ENCODE results near the gene APP. TPM values are rescaled to one million over a fixed set of nuclear protein-coding genes. Genes with fewer than 3 reads are reported as not detected.

APP gene
- total and polyA plus RNA-seq, 10 of the 15 experiments (the other 5 are each of a cell fraction or from before 2014, with no cell fraction given): 8.8 to 94.9 (median 51.0) TPM

DNA sequence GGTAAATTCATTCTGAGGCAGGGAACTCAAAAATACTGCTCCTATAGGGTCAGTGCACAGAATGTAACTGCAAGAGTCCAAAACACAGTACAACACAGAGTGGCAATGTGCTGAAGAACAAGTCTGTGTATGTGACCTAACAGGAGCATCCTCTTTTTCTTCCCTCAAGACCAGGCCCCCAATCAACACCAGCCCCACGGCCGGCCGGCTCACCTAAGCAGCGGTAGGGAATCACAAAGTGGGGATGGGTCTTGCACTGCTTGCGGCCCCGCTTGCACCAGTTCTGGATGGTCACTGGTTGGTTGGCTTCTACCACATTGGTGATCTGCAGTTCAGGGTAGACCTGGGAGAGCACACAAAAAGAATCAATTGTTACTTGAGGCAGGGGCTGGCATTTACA lies 80.8 kb downstream of the APP start:
- WGBS (ENCODE audit: insufficient coverage, insufficient replicate concordance, low lambda C conversion rate, missing lambda C conversion rate): 57% methylated on average over 6 of the region's 6 CpGs
- Histone ChIP-seq H3K36me3 (ENCODE audit: control insufficient read depth in 2 of 2, insufficient read depth in 2 of 2, low read length in 1 of 2) (no peaks in the 10 kb centered on the region), H2AFZ (ENCODE audit: control insufficient read depth, low read depth, low read length) (no peak overlapping the region), H4K20me1 (ENCODE audit: control insufficient read depth, insufficient read depth) (no peaks in the 10 kb centered on the region), H3K4me1 (ENCODE audit: control insufficient read depth, insufficient read depth, low read length) (no peaks in the 10 kb centered on the region), H3K4me2 (ENCODE audit: control insufficient read depth, insufficient read depth) (no peak overlapping the region), H3K9me3 (replicated peaks; ENCODE audit: control insufficient read depth, insufficient read depth, low read length) (no peaks in the 10 kb centered on the region), H3K27me3 (replicated peaks in 1 of 2; ENCODE audit: control insufficient read depth in 2 of 2, insufficient read depth in 2 of 2, low read length in 1 of 2) (no peaks in the 10 kb centered on the region), H3K79me2 (ENCODE audit: control insufficient read depth, insufficient read depth, low read length) (no peaks in the 10 kb centered on the region), H3K27ac (ENCODE audit: control insufficient read depth, insufficient read depth) (no peak overlapping the region), H3K4me3 (no peak overlapping the region), H3K9ac (ENCODE audit: control insufficient read depth, insufficient read depth, low read length) (no peak overlapping the region)
- ChIA-PET POLR2A (no interaction called here), CTCF (no interaction called here), RAD21 (ENCODE audit: unreplicated experiment) (no interaction called here), SMC1A (ENCODE audit: uncharacterized antibody, unreplicated experiment) (no interaction called here)
- in situ Hi-C loops (cut with MboI): no loop called here
- FAIRE-seq (no peak), ATAC-seq (no peak), DNase-seq (ENCODE audit: low read depth, low spot score) (no peak)
- intact Hi-C loops (cut with micrococcal nuclease; ENCODE audit: unreplicated experiment): no loop called here
- BruUV-seq (replicated peaks): no TSS peak
- no peak for TF ChIP-seq ZNF217 (IDR thresholded peaks at IDR 0.05)
- TF ChIP-seq NR2C1 (IDR thresholded peaks at IDR 0.05): no peak
- no peak for TF ChIP-seq SIX5 (IDR thresholded peaks at IDR 0.05; ENCODE audit: low read depth, low read length, severe bottlenecking)
- no peak for TF ChIP-seq SREBF1 (IDR thresholded peaks at IDR 0.05; ENCODE audit: low read length)
- TF ChIP-seq RBBP5 (conservative IDR thresholded peaks at IDR 0.05): no peak
- no peak for TF ChIP-seq CHD2 (IDR thresholded peaks at IDR 0.05; ENCODE audit: borderline replicate concordance, low read depth, low read length)
- TF ChIP-seq IRF5 (IDR thresholded peaks at IDR 0.05; ENCODE audit: borderline replicate concordance): no peak
- no peak for TF ChIP-seq CTCF (IDR thresholded peaks at IDR 0.05 in 2 of 3, conservative IDR thresholded peaks at IDR 0.05 in 1 of 3; ENCODE audit: control insufficient read depth in 2 of 3, extremely low read depth in 1 of 3, insufficient read depth in 1 of 3, low read depth in 3 of 3, low read length in 3 of 3)
- TF ChIP-seq KAT2A (conservative IDR thresholded peaks at IDR 0.05; ENCODE audit: control insufficient read depth, low read depth, low read length): no peak
- TF ChIP-seq ZBTB40 (IDR thresholded peaks at IDR 0.05; ENCODE audit: borderline replicate concordance): no peak
- no peak for TF ChIP-seq NBN (IDR thresholded peaks at IDR 0.05)
- TF ChIP-seq EZH2 (IDR thresholded peaks at IDR 0.05; ENCODE audit: borderline replicate concordance, control insufficient read depth, low read depth, low read length): no peak
- TF ChIP-seq NFYA (IDR thresholded peaks at IDR 0.05; ENCODE audit: borderline replicate concordance, low read depth, low read length): no peak
- no peak for TF ChIP-seq TARDBP (IDR thresholded peaks at IDR 0.05; ENCODE audit: borderline replicate concordance)
- TF ChIP-seq IKZF2 (IDR thresholded peaks at IDR 0.05): no peak
- TF ChIP-seq SMAD1 (IDR thresholded peaks at IDR 0.05; ENCODE audit: low read depth, partially characterized antibody): no peak
- no peak for TF ChIP-seq HDAC2 (IDR thresholded peaks at IDR 0.05)
- TF ChIP-seq PAX5 (IDR thresholded peaks at IDR 0.05; ENCODE audit: borderline replicate concordance, low read depth, low read length): no peak

All from GM12878 (cell line).